ENCODE data around the gene PURA. TPM values are rescaled to one million over a fixed set of nuclear protein-coding genes. Genes with fewer than 3 reads are reported as not detected.
A peak's percentile ranks its signal among the peaks of the same experiment; 100 is the strongest.

The PURA gene
- total and polyA plus RNA-seq, 4 donors = 2.8 to 14.7 (median 5.6) TPM

DNA sequence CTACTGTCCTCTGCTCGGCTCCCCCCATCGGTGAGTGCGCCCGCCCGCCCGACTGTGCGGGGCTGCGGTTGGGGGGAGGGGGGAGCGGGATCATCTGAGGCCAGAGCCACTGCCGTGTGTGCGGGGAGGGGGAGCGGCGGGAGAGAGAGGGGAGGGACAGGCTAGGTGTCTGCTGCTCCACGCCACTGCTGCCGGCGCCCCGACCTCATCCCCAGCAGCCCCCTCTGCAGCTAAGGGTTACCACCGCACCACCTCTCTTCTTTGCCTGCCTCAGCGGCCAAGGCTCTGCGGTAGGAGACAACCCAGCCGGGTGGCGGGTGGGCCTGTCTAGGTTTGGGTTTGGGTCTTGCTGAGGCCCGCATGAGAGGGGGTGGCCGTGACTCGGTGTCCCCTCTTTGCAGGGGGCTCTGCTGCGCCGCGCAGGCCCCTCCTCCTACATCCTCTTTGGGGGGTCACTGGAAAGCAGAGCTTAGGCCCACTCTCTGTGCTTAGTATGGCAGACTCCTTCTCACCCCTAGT is 670 bp upstream of the PURA start:
- Histone ChIP-seq H3K4me3 (ENCODE audit: low read depth in 1 of 3, low read length in 3 of 3) (peak overlapping the region; percentile 47 to 99 (median 77)), H3K27ac (ENCODE audit: low read depth in 1 of 2, low read length in 2 of 2) (peak overlapping the region; percentile 72 to 89), H3K4me1 (ENCODE audit: control insufficient read depth in 4 of 4, insufficient read depth in 4 of 4, low read length in 3 of 4) (peaks cover 10 to 71% (median 44%) of the 10 kb centered on the region in 4 donors), H3K27me3 (ENCODE audit: control insufficient read depth in 4 of 4, insufficient read depth in 4 of 4, low read length in 3 of 4) (no peaks in the 10 kb centered on the region), H3K9ac (ENCODE audit: low read depth in 1 of 2, low read length in 2 of 2) (peak overlapping the region in 1 of 2 donors; percentile 84), H3K9me3 (ENCODE audit: control insufficient read depth in 4 of 4, low read length in 3 of 4) (no peaks in the 10 kb centered on the region), H3K36me3 (ENCODE audit: control insufficient read depth in 4 of 4, insufficient read depth in 3 of 4, low read depth in 1 of 4, low read length in 3 of 4) (no peaks in the 10 kb centered on the region)
- 1% methylated on average over 28 of the region's 28 CpGs for whole genome bisulfite sequencing
- DNase-seq (ENCODE audit: low spot score) = no peak
- TF ChIP-seq EGR1 (IDR thresholded peaks at IDR 0.05; ENCODE audit: low read depth in 2 of 2) (no peak), FOXA2 (IDR thresholded peaks at IDR 0.05) (no peak), RXRA (IDR thresholded peaks at IDR 0.05) (no peak), REST (IDR thresholded peaks at IDR 0.05) (no peak), GABPA (IDR thresholded peaks at IDR 0.05 in 1 of 2, conservative IDR thresholded peaks at IDR 0.05 in 1 of 2) (no peak), TAF1 (conservative IDR thresholded peaks at IDR 0.05) (no peak), HNF4G (IDR thresholded peaks at IDR 0.05) (no peak), MAX (IDR thresholded peaks at IDR 0.05) (no peak), NR2F2 (IDR thresholded peaks at IDR 0.05) (no peak), JUND (IDR thresholded peaks at IDR 0.05) (no peak), RAD21 (IDR thresholded peaks at IDR 0.05) (no peak), YY1 (IDR thresholded peaks at IDR 0.05) (no peak), SP1 (IDR thresholded peaks at IDR 0.05) (no peak)
- TF ChIP-seq, protein P1, sequence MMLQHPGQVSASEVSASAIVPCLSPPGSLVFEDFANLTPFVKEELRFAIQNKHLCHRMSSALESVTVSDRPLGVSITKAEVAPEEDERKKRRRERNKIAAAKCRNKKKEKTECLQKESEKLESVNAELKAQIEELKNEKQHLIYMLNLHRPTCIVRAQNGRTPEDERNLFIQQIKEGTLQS (IDR thresholded peaks at IDR 0.05) = no peak
- TF ChIP-seq, protein P2, sequence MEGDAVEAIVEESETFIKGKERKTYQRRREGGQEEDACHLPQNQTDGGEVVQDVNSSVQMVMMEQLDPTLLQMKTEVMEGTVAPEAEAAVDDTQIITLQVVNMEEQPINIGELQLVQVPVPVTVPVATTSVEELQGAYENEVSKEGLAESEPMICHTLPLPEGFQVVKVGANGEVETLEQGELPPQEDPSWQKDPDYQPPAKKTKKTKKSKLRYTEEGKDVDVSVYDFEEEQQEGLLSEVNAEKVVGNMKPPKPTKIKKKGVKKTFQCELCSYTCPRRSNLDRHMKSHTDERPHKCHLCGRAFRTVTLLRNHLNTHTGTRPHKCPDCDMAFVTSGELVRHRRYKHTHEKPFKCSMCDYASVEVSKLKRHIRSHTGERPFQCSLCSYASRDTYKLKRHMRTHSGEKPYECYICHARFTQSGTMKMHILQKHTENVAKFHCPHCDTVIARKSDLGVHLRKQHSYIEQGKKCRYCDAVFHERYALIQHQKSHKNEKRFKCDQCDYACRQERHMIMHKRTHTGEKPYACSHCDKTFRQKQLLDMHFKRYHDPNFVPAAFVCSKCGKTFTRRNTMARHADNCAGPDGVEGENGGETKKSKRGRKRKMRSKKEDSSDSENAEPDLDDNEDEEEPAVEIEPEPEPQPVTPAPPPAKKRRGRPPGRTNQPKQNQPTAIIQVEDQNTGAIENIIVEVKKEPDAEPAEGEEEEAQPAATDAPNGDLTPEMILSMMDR (IDR thresholded peaks at IDR 0.05; ENCODE audit: low read depth, low read length, missing input control) = no peak

- Histone ChIP-seq H3K27ac (ENCODE audit: low read depth in 1 of 2, low read length in 2 of 2) (peak overlapping the region; percentile 72 to 89), H3K9ac (ENCODE audit: low read depth in 1 of 2, low read length in 2 of 2) (peak overlapping the region; percentile 63 to 77), H3K36me3 (ENCODE audit: control insufficient read depth in 4 of 4, insufficient read depth in 3 of 4, low read depth in 1 of 4, low read length in 3 of 4) (no peaks in the 10 kb centered on the region), H3K9me3 (ENCODE audit: control insufficient read depth in 4 of 4, low read length in 3 of 4) (no peaks in the 10 kb centered on the region), H3K4me1 (ENCODE audit: control insufficient read depth in 4 of 4, insufficient read depth in 4 of 4, low read length in 3 of 4) (peaks cover 6 to 58% (median 34%) of the 10 kb centered on the region in 4 donors), H3K4me3 (ENCODE audit: low read depth in 1 of 3, low read length in 3 of 3) (peak overlapping the region; percentile 72 to 99 (median 93)), H3K27me3 (ENCODE audit: control insufficient read depth in 4 of 4, insufficient read depth in 4 of 4, low read length in 3 of 4) (no peaks in the 10 kb centered on the region)
- DNase-seq (ENCODE audit: low spot score) = peak; percentile 72
- 2% methylated on average over 65 of the region's 65 CpGs for WGBS
- TF ChIP-seq, protein P2 (IDR thresholded peaks at IDR 0.05; ENCODE audit: low read depth, low read length, missing input control) = no peak
- TF ChIP-seq SP1 (IDR thresholded peaks at IDR 0.05) (no peak), RAD21 (IDR thresholded peaks at IDR 0.05) (no peak), GABPA (IDR thresholded peaks at IDR 0.05 in 1 of 2, conservative IDR thresholded peaks at IDR 0.05 in 1 of 2) (no peak), FOXA2 (IDR thresholded peaks at IDR 0.05) (no peak), YY1 (IDR thresholded peaks at IDR 0.05) (no peak)
- TF ChIP-seq, protein P1 (IDR thresholded peaks at IDR 0.05) = no peak
These were observed 654 bp downstream of the PURA start for GRCh38 chr5:140114341-140115185.

All from liver (tissue), 9 donors.